ENCODE data around the gene CERCAM. TPM values are rescaled to one million over a fixed set of nuclear protein-coding genes. Genes with fewer than 3 reads are reported as not detected.

CERCAM gene
- total and polyA plus RNA-seq, 2 of the 13 experiments (the other 11 are each of a cell fraction or from before 2014, with no cell fraction given): 9.0 to 17.1 TPM

- TF ChIP-seq ZXDC (CRISPR knock-in tag; IDR thresholded peaks at IDR 0.05): no peak
- TF ChIP-seq EP300 (IDR thresholded peaks at IDR 0.05; ENCODE audit: low read depth in 2 of 2, low read length in 2 of 2): no peak
- TF ChIP-seq EP300 (CRISPR knock-in tag; IDR thresholded peaks at IDR 0.05; ENCODE audit: borderline replicate concordance): no peak
- no peak for TF ChIP-seq TAF15 (IDR thresholded peaks at IDR 0.05; ENCODE audit: low read depth, low read length, poor library complexity, severe bottlenecking)
- no peak for TF ChIP-seq GZF1 (CRISPR knock-in tag; IDR thresholded peaks at IDR 0.05)
- TF ChIP-seq ZNF788 (CRISPR knock-in tag; IDR thresholded peaks at IDR 0.05; ENCODE audit: borderline replicate concordance): no peak
- TF ChIP-seq RCOR2 (CRISPR knock-in tag; IDR thresholded peaks at IDR 0.05): no peak
- no peak for TF ChIP-seq SIN3A (IDR thresholded peaks at IDR 0.05; ENCODE audit: borderline replicate concordance, low read depth, low read length)
- no peak for TF ChIP-seq LRRFIP1 (CRISPR knock-in tag; conservative IDR thresholded peaks at IDR 0.05)
- TF ChIP-seq ZNF263 (CRISPR knock-in tag; IDR thresholded peaks at IDR 0.05): no peak
- no peak for TF ChIP-seq MEIS2 (CRISPR knock-in tag; IDR thresholded peaks at IDR 0.05)
- no peak for TF ChIP-seq SKI (IDR thresholded peaks at IDR 0.05; ENCODE audit: partially characterized antibody)
- TF ChIP-seq FOXJ3 (CRISPR knock-in tag; IDR thresholded peaks at IDR 0.05; ENCODE audit: borderline replicate concordance): no peak
- no peak for TF ChIP-seq NFAT5 (CRISPR knock-in tag; IDR thresholded peaks at IDR 0.05)
- no peak for TF ChIP-seq FOXO4 (CRISPR knock-in tag; conservative IDR thresholded peaks at IDR 0.05)
- no peak for TF ChIP-seq HOXA7 (CRISPR knock-in tag; IDR thresholded peaks at IDR 0.05)
- TF ChIP-seq ZNF264 (CRISPR knock-in tag; IDR thresholded peaks at IDR 0.05): no peak
- no peak for TF ChIP-seq ATM (IDR thresholded peaks at IDR 0.05; ENCODE audit: borderline replicate concordance)
Observed at GRCh38 chr9:128412120-128412790, 8.4 kb upstream of the CERCAM start (continued).

Data from HepG2 (cell line).